Neural crest cell (in vitro differentiated cells): ENCODE data around the gene MSH3. TPM values are rescaled to one million over a fixed set of nuclear protein-coding genes. Genes with fewer than 3 reads are reported as not detected.
A peak's percentile ranks its signal among the peaks of the same experiment; 100 is the strongest.

ENCODE experiments used
- DNase-seq: peaks from one replicate; pipeline ENCODE4 v3.0.0; 2021; ENCODE audit warnings: low read depth, mixed read lengths, low spot score
- H3K27ac Mint-ChIP-seq: one replicate; pipeline ENCODE4 v1.8.0; 2021; ENCODE audit warnings: mild to moderate bottlenecking, mixed read lengths; ENCODE audit not compliant: unreplicated experiment
- H3K27me3 Mint-ChIP-seq: 2 replicates; pipeline ENCODE4 v1.8.0; 2021; ENCODE audit warnings: low read depth, mild to moderate bottlenecking, mixed read lengths
- H3K36me3 Mint-ChIP-seq: 2 replicates; pipeline ENCODE4 v1.8.0; 2021; ENCODE audit warnings: low read depth, mild to moderate bottlenecking, mixed read lengths
- H3K4me1 Mint-ChIP-seq: 2 replicates; pipeline ENCODE4 v1.8.0; 2021; ENCODE audit warnings: mixed read lengths
- H3K4me3 Mint-ChIP-seq: one replicate; pipeline ENCODE4 v1.8.0; 2021; ENCODE audit warnings: mild to moderate bottlenecking, mixed read lengths
- H3K9me3 Mint-ChIP-seq: 2 replicates; pipeline ENCODE4 v1.8.0; 2021; ENCODE audit warnings: mixed read lengths
- CTCF ChIP-seq: fragments of 200-600 bp; sonication (generic); conservative IDR thresholded peaks from 2 replicates; pipeline ENCODE4 v1.5.0; 2021; ENCODE audit warnings: antibody characterized with exemption, mild to moderate bottlenecking
- total RNA-seq: library from RNA; stranded (reverse); gene quantifications from 2 replicates; pipeline ENCODE4 v1.2.1, GENCODE V29; 2021

The MSH3 gene
- total RNA-seq, 1 donor from 2014 or later = 17.9 TPM

- no peaks in the 10 kb centered on the region for H3K4me1 Mint-ChIP-seq
These were observed 43.9 kb downstream of the MSH3 start for GRCh38 chr5:80698369-80698768.

GRCh38 chr5:80701597-80701996 lies 47.1 kb downstream of the MSH3 start:
- H3K36me3 Mint-ChIP-seq = no peaks in the 10 kb centered on the region
- no peak for TF ChIP-seq CTCF
- no peaks in the 10 kb centered on the region for H3K27me3 Mint-ChIP-seq
- no peak for DNase-seq
- H3K9me3 Mint-ChIP-seq = no peaks in the 10 kb centered on the region
- peak overlapping the region; percentile 17 for H3K27ac Mint-ChIP-seq
- H3K4me3 Mint-ChIP-seq = no peak overlapping the region
- peaks cover 11% of the 10 kb centered on the region for H3K4me1 Mint-ChIP-seq

More at GRCh38 chr5:80698369-80698768, 43.9 kb downstream of the MSH3 start:
- H3K27me3 Mint-ChIP-seq = no peaks in the 10 kb centered on the region
- peak overlapping the region; percentile 45 for H3K27ac Mint-ChIP-seq
- no peak overlapping the region for H3K4me3 Mint-ChIP-seq
- no peak for TF ChIP-seq CTCF
- DNase-seq = no peak
- no peaks in the 10 kb centered on the region for H3K36me3 Mint-ChIP-seq
- no peaks in the 10 kb centered on the region for H3K9me3 Mint-ChIP-seq

GRCh38 chr5:80703291-80703690 lies 48.8 kb downstream of the MSH3 start:
- Mint-ChIP-seq H3K9me3 (no peaks in the 10 kb centered on the region), H3K27me3 (no peaks in the 10 kb centered on the region), H3K4me3 (no peak overlapping the region), H3K4me1 (peaks cover 11% of the 10 kb centered on the region), H3K36me3 (no peaks in the 10 kb centered on the region), H3K27ac (no peak overlapping the region)
- TF ChIP-seq CTCF = no peak
- no peak for DNase-seq

- DNase-seq = no peak
- Mint-ChIP-seq H3K27me3 (no peaks in the 10 kb centered on the region), H3K4me3 (no peak overlapping the region), H3K4me1 (peaks cover 11% of the 10 kb centered on the region), H3K36me3 (no peaks in the 10 kb centered on the region), H3K27ac (peak overlapping the region; percentile 68), H3K9me3 (no peaks in the 10 kb centered on the region)
- no peak for TF ChIP-seq CTCF
These were observed 49.3 kb downstream of the MSH3 start for GRCh38 chr5:80703747-80704146.

- no peaks in the 10 kb centered on the region for H3K36me3 Mint-ChIP-seq
- peaks cover 11% of the 10 kb centered on the region for H3K4me1 Mint-ChIP-seq
- H3K27me3 Mint-ChIP-seq = no peaks in the 10 kb centered on the region
- TF ChIP-seq CTCF = no peak
- peak overlapping the region; percentile 68 for H3K27ac Mint-ChIP-seq
- DNase-seq = no peak
- H3K4me3 Mint-ChIP-seq = no peak overlapping the region
- H3K9me3 Mint-ChIP-seq = no peaks in the 10 kb centered on the region
These were observed 49.8 kb downstream of the MSH3 start for GRCh38 chr5:80704221-80704620.

- H3K36me3 Mint-ChIP-seq = peaks cover 4% of the 10 kb centered on the region
- no peak for DNase-seq
- H3K9me3 Mint-ChIP-seq = no peaks in the 10 kb centered on the region
- peaks cover 11% of the 10 kb centered on the region for H3K4me1 Mint-ChIP-seq
- H3K27me3 Mint-ChIP-seq = no peaks in the 10 kb centered on the region
- no peak overlapping the region for H3K4me3 Mint-ChIP-seq
- H3K27ac Mint-ChIP-seq = no peak overlapping the region
- TF ChIP-seq CTCF = no peak
These were observed 50.8 kb downstream of the MSH3 start for GRCh38 chr5:80705216-80705769.
